ENCODE measurements around the gene CYP3A7. TPM values are rescaled to one million over a fixed set of nuclear protein-coding genes. Genes with fewer than 3 reads are reported as not detected.
A peak's percentile ranks its signal among the peaks of the same experiment; 100 is the strongest.
"Not testable (repeated sequence)": the region's sequence is repeated elsewhere in the genome, so short reads cannot be mapped to it uniquely, and the experiment has no call there.

Gene CYP3A7
- total RNA-seq, 1 donor from 2014 or later, result not detected

GRCh38 chr7:99729486-99730237 is 5.3 kb downstream of the CYP3A7 start:
- no peaks in the 10 kb centered on the region for H3K27me3 ChIP-seq (ENCODE audit: control insufficient read depth, insufficient read depth, low read length)
- no peaks in the 10 kb centered on the region for H3K36me3 ChIP-seq (ENCODE audit: control insufficient read depth, insufficient read depth, low read length)
- TF ChIP-seq CTCF (IDR thresholded peaks at IDR 0.05; ENCODE audit: insufficient read depth, low read length, severe bottlenecking), result no peak
- H3K4me3 ChIP-seq (ENCODE audit: low read depth, low read length), result no peak overlapping the region
- DNase-seq (ENCODE audit: low read depth) (peak; percentile 91), FAIRE-seq (no peak)

GRCh38 chr7:99728615-99729014 is 6.4 kb downstream of the CYP3A7 start:
- FAIRE-seq (no peak), DNase-seq (ENCODE audit: low read depth) (peak; percentile 61)
- Histone ChIP-seq H3K36me3 (ENCODE audit: control insufficient read depth, insufficient read depth, low read length) (no peaks in the 10 kb centered on the region), H3K4me3 (ENCODE audit: low read depth, low read length) (no peak overlapping the region), H3K27me3 (ENCODE audit: control insufficient read depth, insufficient read depth, low read length) (no peaks in the 10 kb centered on the region)
- TF ChIP-seq CTCF (IDR thresholded peaks at IDR 0.05; ENCODE audit: insufficient read depth, low read length, severe bottlenecking), result no peak

GRCh38 chr7:99723201-99723600 is 11.8 kb downstream of the CYP3A7 start:
- FAIRE-seq, result peak; percentile 40
- DNase-seq (ENCODE audit: low read depth); H3K27me3 ChIP-seq (ENCODE audit: control insufficient read depth, insufficient read depth, low read length); H3K36me3 ChIP-seq (ENCODE audit: control insufficient read depth, insufficient read depth, low read length); H3K4me3 ChIP-seq (ENCODE audit: low read depth, low read length): not testable (repeated sequence)

GRCh38 chr7:99720800-99721595 is 14.0 kb downstream of the CYP3A7 start:
- Histone ChIP-seq H3K4me3 (ENCODE audit: low read depth, low read length) (no peak overlapping the region), H3K27me3 (ENCODE audit: control insufficient read depth, insufficient read depth, low read length) (no peaks in the 10 kb centered on the region), H3K36me3 (ENCODE audit: control insufficient read depth, insufficient read depth, low read length) (no peaks in the 10 kb centered on the region)
- DNase-seq (ENCODE audit: low read depth) (no peak), FAIRE-seq (no peak)
- TF ChIP-seq CTCF (IDR thresholded peaks at IDR 0.05; ENCODE audit: insufficient read depth, low read length, severe bottlenecking), result no peak

- FAIRE-seq (no peak), DNase-seq (ENCODE audit: low read depth) (no peak)
- Histone ChIP-seq H3K36me3 (ENCODE audit: control insufficient read depth, insufficient read depth, low read length) (no peaks in the 10 kb centered on the region), H3K4me3 (ENCODE audit: low read depth, low read length) (no peak overlapping the region), H3K27me3 (ENCODE audit: control insufficient read depth, insufficient read depth, low read length) (no peaks in the 10 kb centered on the region)
- no peak for TF ChIP-seq CTCF (IDR thresholded peaks at IDR 0.05; ENCODE audit: insufficient read depth, low read length, severe bottlenecking)
These were observed 14.8 kb downstream of the CYP3A7 start for GRCh38 chr7:99719996-99720769.
